Central memory CD4-positive, alpha-beta T cell (primary cell): ENCODE data around the gene TNS3.

Experiments
- DNase-seq: peaks from one replicate; pipeline ENCODE4 v3.0.0; 2022

Gene TNS3

GRCh38 chr7:47580811-47581331 is 1.0 kb downstream of the TNS3 start:
- no peak for DNase-seq

- DNase-seq = no peak
These were observed 1.7 kb downstream of the TNS3 start for GRCh38 chr7:47580175-47580706.

GRCh38 chr7:47579458-47579857 is 2.5 kb downstream of the TNS3 start:
- no peak for DNase-seq

- no peak for DNase-seq
These were observed 3.2 kb downstream of the TNS3 start for GRCh38 chr7:47578579-47579270.

GRCh38 chr7:47577321-47577919 is 4.5 kb downstream of the TNS3 start:
- no peak for DNase-seq

GRCh38 chr7:47576866-47577306 is 5.0 kb downstream of the TNS3 start:
- DNase-seq = no peak

- no peak for DNase-seq
These were observed 5.7 kb downstream of the TNS3 start for GRCh38 chr7:47576031-47576865.

GRCh38 chr7:47574482-47575329 is 7.2 kb downstream of the TNS3 start:
- no peak for DNase-seq

- no peak for DNase-seq
These were observed 8.0 kb downstream of the TNS3 start for GRCh38 chr7:47573758-47574481.

- no peak for DNase-seq
These were observed 8.8 kb downstream of the TNS3 start for GRCh38 chr7:47572939-47573757.

- no peak for DNase-seq
These were observed 9.8 kb downstream of the TNS3 start for GRCh38 chr7:47572094-47572445.

- DNase-seq = no peak
These were observed 10.4 kb downstream of the TNS3 start for GRCh38 chr7:47571331-47572093.

- no peak for DNase-seq
These were observed 11.3 kb downstream of the TNS3 start for GRCh38 chr7:47570649-47571050.

GRCh38 chr7:47568547-47568946 is 13.4 kb downstream of the TNS3 start:
- DNase-seq = no peak

- no peak for DNase-seq
These were observed 13.9 kb downstream of the TNS3 start for GRCh38 chr7:47568056-47568455.

GRCh38 chr7:47565640-47566250 is 16.2 kb downstream of the TNS3 start:
- no peak for DNase-seq

- DNase-seq = no peak
These were observed 18.4 kb downstream of the TNS3 start for GRCh38 chr7:47563521-47563920.

- DNase-seq = no peak
These were observed 20.0 kb downstream of the TNS3 start for GRCh38 chr7:47561715-47562446.
